Stimulated activated CD8-positive, alpha-beta memory T cell treated with anti-CD3 and anti-CD28 coated beads, Interleukin-12 subunit alpha, Interleukin-12 subunit beta, amount 100 ng/mL, for 24 hours (primary cell): ENCODE data around the gene CRADD.
"Not testable (repeated sequence)": the region's sequence is repeated elsewhere in the genome, so short reads cannot be mapped to it uniquely, and the experiment has no call there.

Source experiments
- DNase-seq: peaks from one replicate; pipeline ENCODE4 v3.0.0-alpha.2; 2020; ENCODE audit errors: extremely low read depth

Gene CRADD

DNA sequence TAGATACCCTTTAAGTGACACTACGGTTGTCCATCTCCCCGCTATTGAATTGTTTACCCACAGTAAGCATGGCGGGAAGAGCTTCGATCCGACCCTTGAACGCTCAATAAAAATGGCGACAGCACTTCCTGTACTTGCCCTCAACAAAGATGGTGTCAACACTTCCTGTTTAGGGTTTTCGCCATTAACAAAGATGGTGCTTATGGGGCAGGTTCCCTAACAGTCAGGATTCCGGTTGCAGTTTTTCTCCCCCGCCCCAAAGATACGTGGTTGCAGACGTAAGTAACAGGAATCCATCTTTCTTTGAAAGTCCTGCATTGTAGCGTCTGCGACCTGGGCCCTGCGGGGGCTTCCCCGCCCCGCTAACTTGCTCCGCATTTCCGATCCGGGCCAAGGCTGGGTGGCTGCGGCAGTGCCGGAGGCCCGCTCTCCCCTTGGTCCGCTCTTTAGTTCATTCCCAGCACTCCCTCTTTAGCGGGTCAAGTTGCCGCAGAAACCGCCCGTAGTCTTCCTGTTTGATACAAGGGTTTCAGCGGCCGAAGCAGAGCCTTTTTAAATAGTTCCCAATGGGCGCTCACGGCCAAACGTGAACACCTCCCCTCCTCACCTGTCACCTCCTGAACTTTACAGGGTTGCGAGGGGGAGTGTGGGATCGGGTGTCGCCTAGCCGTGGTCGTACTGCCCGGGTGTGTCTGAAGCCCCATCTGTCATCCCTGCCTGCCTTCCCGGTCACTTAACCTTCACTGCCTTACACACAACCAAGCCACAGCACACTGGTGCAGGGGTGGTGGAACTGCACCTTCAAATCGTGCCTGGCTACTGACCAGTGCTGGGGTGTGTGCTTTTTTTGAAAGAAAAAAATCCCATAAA lies at the start of gene CRADD:
Gene CRADD, plus strand, starts transcription at position 181 of the 870 bp plus-strand sequence.
- peak; percentile 59 for DNase-seq

DNA sequence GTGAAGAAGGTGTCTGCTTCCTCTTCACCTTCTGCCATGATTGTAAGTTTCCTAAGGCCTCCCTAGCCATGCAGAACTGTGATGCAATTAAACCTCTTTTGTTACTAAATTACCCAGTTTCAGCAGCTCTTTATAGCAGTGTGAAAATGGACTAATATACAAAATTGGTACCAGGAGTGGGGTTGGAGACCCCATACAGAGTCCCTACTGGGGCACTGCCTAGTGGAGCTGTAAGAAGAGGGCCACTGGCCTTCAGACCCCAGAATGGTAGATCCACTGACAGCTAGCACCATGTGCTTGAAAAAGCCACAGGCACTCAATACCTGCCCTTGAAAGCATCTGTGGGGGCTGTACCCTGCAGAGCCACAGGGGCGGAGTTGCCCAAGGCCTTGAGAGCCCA lies 44.8 kb upstream of the CRADD start:
- DNase-seq, result no peak

DNA sequence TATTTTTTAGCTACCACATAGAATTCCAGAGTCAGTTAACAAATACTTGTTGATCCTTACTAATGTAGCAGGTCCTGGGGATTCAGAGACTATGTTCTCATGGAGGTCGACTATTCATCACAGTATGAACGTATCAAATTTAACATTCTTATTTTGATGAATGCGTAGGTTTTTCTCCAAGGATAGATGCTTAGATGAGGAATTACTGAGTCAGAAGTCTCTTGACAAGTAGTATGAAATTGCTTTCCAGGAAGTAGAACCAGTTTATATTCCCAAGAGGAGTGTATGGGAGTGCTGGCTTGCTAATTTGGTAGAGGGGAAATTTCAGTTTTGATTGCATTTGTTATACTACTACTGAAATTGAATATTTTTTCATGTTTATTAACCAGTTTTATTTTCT lies 42.8 kb upstream of the CRADD start:
- DNase-seq, result no peak

DNA sequence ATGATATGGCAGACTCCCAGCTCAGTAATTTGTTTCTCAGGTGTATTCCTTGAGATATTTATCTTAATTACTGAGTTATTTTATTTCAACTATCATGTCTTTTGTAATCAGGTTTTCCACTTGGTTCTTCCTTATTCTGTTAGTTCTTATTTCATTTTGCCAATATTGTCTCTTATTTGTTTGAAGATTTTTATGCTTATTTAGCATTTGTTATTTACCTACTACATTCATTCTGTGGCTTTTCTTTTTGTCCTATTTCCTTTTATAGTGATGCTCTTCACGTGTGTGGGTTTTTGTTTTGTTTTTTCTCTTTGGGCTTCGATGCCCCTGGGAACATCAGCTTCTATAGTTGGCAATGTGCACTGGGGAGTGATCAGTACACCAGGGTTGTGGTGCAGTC lies 40.5 kb upstream of the CRADD start:
- no peak for DNase-seq

DNA sequence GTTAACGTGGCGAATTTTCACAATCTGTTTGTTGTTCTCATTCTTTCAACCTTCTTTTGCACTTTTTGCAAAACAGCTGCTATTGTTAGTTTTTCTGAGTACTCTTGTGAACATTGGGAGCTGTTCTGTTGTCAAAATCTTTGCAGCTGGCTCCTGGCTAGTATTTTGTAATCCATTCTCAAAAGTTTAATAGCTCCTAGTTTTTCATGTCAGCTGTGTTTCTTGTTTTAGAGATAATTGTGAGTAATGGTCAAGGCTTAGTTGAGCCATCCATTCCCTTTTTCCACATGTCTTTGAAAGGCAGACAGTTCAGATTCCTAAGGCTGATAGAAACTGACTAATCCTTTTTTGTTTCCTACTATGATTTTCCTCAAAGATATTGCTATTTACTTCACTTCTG lies 39.1 kb upstream of the CRADD start:
- no peak for DNase-seq

DNA sequence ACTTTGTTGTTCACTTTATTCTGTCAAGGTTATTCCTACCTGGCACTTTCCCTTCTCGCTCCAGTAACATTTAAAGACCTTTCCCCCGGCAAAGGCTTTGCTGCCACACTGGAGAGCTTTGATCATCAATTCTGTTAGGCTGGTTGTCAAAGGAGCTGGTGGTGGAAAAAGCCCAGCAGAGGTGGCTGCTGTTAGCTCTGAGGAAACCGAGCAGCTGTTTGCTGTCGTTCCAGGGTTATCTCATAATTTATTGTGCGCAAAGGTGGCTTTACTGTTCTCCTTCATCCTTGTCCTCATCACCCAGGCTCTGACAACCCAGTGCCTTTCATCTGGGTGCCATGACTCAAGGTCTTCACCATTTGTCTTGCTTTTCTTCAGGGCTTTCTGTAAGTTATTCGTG lies 38.2 kb upstream of the CRADD start:
- DNase-seq, result no peak

DNA sequence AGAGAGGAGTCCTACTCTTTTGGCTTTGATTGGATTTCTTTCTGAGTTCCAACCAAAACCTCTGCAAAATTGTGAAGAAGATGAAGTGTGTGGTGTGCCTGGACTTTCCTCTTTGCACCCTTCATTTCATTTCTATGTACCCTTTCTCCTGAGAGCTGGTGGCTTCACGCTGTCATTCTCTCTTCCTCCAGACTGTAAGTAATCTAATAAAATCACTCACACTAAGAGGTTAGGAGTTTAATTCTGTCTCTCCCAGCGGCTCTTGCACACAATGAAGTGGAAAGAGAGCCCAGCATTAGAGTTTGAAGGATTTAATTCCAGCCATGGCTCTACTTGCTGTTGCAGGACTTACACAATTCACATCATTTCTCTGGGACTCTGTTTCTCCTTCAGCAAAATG lies 37.8 kb upstream of the CRADD start:
- DNase-seq, result no peak

DNA sequence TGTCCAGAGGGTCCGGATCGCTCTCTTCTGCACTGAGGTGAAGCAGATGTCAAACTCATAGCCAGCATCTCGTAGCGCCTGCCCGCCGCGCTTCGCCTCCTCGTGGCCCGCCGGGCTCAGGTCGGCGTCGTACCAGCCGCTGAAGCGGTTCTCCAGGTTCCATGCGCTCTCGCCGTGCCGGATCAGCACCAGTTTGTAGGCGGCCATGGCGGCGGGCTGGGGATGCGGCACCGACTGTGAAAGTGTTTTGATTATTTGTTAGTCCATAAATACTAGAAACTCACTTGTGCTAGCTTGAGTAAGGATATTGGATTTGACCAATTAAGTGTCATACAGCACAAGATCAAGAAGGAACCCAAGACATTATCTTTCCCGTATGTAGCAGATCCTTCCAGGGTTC lies 35.8 kb upstream of the CRADD start:
- DNase-seq, result not testable (repeated sequence)

DNA sequence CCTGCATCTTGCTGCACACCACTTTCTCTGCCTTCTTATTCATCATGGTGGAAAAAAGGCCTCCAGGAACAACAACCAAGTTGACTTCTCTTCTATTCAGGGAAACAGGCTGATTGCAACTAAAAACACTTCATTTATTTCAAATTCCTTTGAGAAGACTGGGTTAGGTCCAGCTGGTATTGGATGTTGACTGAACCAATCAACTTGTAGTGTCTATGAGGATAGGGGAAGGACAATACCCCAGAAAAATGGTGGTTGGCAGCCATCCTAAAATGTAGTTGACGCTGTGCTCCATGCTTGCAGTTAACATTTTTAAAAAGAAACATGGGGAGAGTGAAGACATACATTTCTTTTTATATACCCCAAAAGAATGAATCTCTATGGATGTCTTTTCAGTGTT lies 34.4 kb upstream of the CRADD start:
- no peak for DNase-seq

DNA sequence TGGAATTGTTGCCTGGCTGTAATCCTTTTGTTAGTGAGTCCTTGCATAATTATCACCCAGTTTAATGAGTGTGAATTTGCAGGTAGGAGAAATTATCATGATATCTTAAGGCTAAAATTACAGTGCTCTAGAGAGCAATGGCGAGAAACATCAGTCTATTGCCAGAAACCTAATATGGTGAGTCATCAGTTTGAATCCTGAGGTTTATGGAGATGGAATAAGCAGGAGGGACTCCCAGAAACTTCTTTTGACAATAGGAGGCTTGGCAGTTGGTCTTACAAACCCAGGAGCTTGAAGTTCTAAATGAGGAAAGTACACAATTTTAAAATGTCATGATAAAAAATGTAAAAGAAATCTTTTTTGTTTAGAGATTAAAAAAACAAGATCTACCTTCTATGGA lies 31.5 kb upstream of the CRADD start:
- no peak for DNase-seq

DNA sequence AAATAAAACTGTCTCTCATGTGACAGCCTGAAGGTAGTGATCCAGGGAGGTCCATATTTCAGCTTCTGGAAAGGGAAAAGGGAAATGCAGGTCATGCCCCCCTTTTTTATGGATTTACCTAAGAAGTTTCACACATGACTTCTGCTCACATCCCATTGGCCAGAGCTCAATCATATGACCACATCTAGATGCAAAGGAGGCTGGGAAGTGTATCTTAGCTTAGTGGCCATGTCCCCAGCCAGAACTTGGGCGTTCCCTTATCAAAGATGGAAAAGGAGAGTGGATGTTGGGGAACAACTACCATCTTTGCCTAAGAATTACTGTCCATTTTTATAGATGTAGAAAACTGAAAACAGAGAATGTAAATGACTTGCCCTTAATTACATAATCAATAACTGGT lies 26.5 kb upstream of the CRADD start:
- DNase-seq, result no peak

DNA sequence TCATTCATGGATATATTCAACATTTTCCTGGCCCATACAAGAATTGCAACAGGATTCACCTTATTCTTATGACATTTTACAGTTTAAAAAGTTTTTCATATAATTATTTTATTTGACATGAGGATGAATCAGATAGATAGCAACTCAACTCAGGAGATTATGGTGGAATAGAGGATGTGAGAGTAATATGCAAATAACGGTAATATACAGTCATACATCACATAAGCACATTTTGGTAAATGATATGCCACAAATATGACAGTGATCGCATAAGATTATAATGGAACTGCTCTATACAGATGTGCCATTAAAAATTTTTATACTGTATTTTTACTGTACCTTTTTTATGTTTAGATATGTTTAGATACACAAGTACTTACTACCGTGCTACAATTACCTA lies 24.1 kb upstream of the CRADD start:
- no peak for DNase-seq

DNA sequence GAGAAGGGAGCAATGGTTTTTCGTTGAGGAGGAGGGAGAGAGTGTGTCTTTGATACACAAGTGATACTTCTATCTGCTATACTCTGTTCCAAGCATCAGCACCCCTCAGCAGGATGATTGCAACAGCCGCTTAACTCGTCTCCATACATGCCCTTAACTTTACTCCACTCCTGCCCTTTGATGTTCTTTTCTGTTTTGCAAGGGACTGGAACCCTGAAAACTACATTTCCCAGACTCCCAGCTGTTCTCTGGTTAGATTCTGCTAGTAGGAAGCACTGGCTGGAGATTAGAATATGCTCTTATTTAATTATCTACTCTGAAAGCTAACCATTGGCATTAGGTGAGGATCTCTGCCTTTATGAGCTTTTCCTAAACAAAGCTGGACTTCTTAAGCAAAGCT lies 23.5 kb upstream of the CRADD start:
- DNase-seq, result no peak

DNA sequence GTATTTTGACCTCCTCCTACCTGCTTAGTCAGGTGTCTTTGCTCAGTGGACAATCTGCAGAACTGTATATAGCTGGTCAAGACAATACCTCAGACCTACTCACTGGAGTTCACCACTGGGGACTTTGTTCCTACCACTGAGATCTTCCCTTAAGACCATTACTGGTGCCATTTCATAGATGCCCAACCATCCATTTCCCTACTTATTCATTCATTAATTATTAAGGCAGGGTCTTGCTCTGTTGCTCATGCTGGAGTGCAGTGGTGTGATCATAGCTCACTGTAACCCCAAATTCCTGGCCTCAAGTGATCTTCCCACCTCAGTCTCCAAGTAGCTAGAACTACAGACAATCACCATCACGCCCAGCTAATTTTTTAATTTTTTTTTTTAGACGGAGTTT lies 22.8 kb upstream of the CRADD start:
- DNase-seq, result no peak

DNA sequence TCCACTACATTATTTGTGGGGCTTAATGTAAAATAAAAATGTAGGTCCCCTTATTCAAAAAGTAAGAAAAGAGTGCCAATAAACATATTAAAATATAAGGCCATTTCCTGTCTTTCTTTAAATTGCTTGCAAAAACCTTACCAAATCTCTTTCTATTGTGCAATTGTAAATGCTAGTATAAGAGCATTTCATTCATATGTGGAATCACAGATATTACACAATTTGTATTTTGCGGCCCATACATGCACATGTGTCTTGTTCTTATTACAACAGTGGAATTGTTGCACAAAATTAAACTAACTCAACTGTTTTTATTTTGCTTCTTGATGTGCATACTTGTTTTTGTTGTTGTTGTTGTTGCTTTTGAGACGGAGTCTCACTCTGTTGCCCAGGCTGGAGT lies 20.1 kb upstream of the CRADD start:
- DNase-seq, result no peak

DNA sequence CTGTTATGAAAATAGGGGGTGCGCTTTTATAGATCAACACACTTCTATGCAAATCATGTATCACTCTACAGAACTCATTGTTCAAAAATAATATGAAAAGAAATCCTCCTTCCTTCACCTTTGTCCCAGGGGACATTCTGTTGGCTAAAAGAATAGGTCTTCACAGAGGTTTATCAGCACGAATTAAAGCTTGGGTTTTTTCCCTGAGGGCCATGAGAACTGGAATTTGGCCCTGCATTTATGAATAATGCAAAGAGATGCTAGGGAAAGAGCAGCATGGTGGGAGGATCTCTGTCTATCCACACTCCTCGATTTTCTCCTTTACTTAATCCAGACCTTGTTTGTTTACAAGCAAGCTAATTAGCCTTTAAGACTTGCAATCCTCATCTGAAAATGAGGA lies 16.2 kb upstream of the CRADD start:
- DNase-seq, result no peak

DNA sequence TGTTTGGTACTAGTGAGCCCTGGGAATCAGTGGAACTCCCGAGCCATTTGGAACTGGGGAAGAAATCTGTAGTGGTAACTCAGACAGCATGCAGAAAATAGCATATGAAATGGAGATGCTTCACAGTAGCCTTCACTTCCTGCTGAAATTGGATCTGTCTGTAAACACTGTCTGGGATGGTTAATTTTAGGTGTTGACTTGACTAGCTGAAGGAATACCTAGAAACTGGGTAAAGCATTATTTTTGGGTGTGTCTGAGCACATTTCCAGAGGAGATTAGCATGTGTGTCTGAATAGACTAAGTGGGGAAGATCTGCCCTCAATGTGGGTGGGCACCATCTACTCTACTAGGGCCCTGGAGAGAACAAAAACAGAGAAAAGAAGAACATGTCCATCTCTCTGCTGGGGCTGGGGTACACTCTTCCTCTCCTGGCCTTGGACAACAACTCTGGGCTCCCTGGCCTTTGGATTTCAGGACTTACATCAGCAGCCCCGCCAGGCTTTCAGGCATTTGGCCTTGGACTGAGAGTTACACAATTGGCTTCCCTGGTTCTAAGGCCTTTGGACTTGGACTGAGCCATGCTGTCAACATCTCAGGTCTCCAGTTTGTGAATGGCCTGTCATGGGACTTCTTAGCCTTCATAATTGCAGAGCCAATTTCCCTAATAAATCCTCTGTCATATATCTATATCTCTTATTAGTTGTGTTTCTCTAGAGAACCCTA lies 14.0 kb upstream of the CRADD start:
- no peak for DNase-seq

DNA sequence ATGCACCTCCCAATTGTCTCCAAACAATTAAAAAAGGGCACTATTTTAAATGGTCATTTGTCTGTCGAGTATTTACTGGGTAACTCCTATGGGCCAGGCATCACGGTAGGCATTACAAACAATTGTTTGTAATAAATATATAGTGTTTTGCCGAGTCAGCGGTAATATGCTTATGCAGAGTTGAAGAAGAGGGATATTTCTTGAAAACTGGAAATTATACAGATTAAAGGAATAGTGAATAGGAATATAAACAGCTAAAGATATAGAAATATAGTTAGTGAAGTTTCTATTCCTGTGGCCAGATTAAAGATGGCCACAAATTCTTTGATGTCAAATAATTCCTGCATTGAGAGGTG lies 13.5 kb upstream of the CRADD start:
- DNase-seq, result no peak

DNA sequence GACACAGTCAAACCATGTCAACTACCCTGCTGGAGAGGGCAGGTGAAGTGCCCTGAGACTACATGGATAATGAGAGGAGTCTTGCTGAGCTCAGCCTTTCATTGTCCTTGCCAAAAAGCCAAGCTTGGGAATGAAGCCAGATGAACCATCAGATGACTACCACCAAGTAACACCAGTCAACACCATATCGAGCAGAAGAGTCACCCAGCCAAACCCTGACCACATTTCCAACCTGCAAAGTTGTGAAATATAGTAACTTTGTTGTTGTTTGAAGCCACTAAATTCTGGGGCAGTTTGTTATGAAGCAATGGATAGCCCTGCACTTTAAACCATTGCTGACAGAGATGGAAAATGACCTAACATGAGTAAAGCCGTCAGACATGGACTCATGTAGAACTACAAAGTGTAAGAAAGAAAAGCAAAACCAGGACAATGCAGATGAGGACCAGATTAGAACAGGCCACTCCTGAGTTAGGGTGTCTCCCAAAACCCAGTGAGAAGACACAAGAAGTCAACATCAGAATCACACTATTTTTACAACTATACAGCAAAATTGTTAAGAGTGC lies 12.5 kb upstream of the CRADD start:
- no peak for DNase-seq

DNA sequence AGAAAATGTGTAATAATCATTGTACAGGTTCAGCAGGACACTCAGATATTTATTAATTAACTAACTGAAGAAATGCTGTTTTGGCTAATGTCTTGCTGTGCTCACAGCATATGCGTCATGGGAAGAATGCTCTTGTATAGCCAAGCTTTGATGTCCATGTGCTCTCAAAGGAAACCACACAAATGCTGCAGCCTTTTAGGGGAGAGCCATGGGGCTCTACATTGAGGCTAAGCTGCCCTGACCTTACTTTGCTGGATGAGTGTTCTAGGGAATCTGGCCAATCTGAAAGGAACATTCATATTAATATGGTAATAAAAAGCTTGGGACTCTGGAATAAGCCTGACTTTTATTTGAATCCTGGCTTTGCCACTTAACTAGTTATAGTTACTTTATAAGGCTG lies 9.5 kb upstream of the CRADD start:
- no peak for DNase-seq

DNA sequence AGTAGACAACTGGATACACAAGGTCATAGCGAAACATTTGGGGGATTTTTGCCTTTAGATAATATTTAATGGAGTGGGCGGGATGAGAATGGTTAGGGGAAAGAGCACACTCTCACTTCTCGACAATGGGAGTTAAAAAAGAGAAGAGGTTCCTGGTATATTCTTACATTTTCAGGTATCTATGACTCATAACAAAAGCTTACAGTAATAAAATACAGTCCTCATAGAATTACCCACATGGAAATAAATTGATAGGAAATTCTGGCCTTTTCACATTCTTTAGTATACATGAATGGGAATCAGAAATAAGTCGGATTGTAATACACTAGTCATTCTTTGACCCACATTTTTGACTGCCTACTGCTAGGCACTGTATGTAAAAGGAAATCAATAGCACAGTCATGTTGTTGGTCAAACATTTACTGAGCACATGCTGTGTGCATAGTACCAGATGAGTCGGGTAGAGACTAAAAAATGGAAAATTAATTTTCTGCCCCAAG lies 8.2 kb upstream of the CRADD start:
- no peak for DNase-seq

DNA sequence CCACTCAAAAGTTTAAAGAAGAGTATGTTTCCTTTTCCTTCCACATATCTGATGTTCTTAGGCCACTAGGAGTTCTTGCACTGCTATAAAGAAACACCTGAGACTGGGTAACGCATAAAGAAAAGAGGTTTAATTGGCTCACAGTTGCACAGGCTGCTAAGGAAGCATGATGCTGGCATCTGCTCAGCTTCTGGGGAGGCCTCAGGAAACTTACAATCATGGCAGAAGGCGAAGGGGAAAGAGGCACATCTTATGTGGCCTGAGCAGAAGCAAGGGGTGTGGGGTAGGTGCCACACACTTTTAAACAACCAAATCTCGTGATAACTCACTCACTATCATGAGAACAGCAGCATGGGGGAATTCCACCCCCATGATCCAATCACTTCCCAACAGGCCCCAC lies 7.7 kb upstream of the CRADD start:
- no peak for DNase-seq

DNA sequence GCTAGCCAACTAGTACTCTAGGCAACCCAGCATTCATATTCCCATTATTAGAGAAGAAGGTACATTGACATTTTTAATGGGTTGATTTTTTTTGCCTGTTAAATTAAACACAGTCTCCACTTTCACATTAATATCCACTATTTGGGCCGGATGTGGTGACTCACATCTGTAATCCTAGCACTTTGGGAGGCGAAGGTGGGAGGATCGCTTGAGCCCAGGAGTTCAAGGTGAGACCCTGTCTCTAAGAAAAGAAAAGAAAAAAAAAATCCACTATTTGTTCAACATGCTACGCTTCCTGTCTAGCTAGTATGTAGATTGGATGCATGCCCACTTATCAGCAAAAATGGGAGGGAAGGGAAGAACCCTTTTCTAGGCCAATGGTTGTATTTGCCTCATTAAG lies 7.1 kb upstream of the CRADD start:
- DNase-seq, result no peak
